GM06990 (cell line): ENCODE results near the gene TMEM187.

Source experiments
- DNase-seq: peaks from one replicate; pipeline ENCODE4 v3.0.0-alpha.2; 2011; ENCODE audit not compliant: insufficient read length; ENCODE audit errors: extremely low read depth
- H3K27me3 ChIP-seq: replicated peaks from 2 replicates; pipeline ENCODE4 v1.6.0; 2011; ENCODE audit warnings: low read length; ENCODE audit not compliant: control insufficient read depth, insufficient read depth
- H3K36me3 ChIP-seq: 2 replicates; pipeline ENCODE4 v1.5.1; 2011; ENCODE audit warnings: low read length; ENCODE audit not compliant: control insufficient read depth, insufficient read depth
- H3K4me3 ChIP-seq: replicated peaks from 2 replicates; pipeline ENCODE4 v1.5.1; 2011; ENCODE audit warnings: low read depth, mild to moderate bottlenecking, control low read depth, low read length
- TF ChIP-seq, protein P1 (sequence below): IDR thresholded peaks from 2 replicates; pipeline ENCODE4 v1.5.1; 2011; ENCODE audit warnings: low read length, control low read depth, mild to moderate bottlenecking, inconsistent platforms; ENCODE audit not compliant: insufficient read depth, poor library complexity, severe bottlenecking

Gene TMEM187

GRCh38 chrX:153950127-153950526, 22.4 kb upstream of the TMEM187 start:
- no peak for DNase-seq
- H3K36me3 ChIP-seq: peaks cover 29% of the 10 kb centered on the region
- TF ChIP-seq, protein P1, sequence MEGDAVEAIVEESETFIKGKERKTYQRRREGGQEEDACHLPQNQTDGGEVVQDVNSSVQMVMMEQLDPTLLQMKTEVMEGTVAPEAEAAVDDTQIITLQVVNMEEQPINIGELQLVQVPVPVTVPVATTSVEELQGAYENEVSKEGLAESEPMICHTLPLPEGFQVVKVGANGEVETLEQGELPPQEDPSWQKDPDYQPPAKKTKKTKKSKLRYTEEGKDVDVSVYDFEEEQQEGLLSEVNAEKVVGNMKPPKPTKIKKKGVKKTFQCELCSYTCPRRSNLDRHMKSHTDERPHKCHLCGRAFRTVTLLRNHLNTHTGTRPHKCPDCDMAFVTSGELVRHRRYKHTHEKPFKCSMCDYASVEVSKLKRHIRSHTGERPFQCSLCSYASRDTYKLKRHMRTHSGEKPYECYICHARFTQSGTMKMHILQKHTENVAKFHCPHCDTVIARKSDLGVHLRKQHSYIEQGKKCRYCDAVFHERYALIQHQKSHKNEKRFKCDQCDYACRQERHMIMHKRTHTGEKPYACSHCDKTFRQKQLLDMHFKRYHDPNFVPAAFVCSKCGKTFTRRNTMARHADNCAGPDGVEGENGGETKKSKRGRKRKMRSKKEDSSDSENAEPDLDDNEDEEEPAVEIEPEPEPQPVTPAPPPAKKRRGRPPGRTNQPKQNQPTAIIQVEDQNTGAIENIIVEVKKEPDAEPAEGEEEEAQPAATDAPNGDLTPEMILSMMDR: no peak

GRCh38 chrX:153951683-153952372, 20.7 kb upstream of the TMEM187 start:
- H3K36me3 ChIP-seq: peaks cover 40% of the 10 kb centered on the region
- no peak for DNase-seq
- H3K27me3 ChIP-seq: no peaks in the 10 kb centered on the region
- TF ChIP-seq, protein P1: no peak
- no peak overlapping the region for H3K4me3 ChIP-seq

More at GRCh38 chrX:153950127-153950526, 22.4 kb upstream of the TMEM187 start:
- Histone ChIP-seq H3K27me3 (no peaks in the 10 kb centered on the region), H3K4me3 (no peak overlapping the region)

GRCh38 chrX:153952373-153953026, 20.1 kb upstream of the TMEM187 start:
- Histone ChIP-seq H3K4me3 (no peak overlapping the region), H3K27me3 (no peaks in the 10 kb centered on the region), H3K36me3 (peaks cover 43% of the 10 kb centered on the region)
- TF ChIP-seq, protein P1: no peak
- DNase-seq: no peak

- H3K27me3 ChIP-seq: no peaks in the 10 kb centered on the region
- TF ChIP-seq, protein P1: peak; percentile 96
- no peak overlapping the region for H3K4me3 ChIP-seq
- peak; percentile 77 for DNase-seq
- H3K36me3 ChIP-seq: peaks cover 46% of the 10 kb centered on the region
These were observed 19.2 kb upstream of the TMEM187 start for GRCh38 chrX:153953342-153953830.

- no peak overlapping the region for H3K4me3 ChIP-seq
These were observed 18.5 kb upstream of the TMEM187 start for GRCh38 chrX:153953892-153954557.

More at GRCh38 chrX:153953892-153954557, 18.5 kb upstream of the TMEM187 start:
- no peak for DNase-seq
- Histone ChIP-seq H3K36me3 (peaks cover 47% of the 10 kb centered on the region), H3K27me3 (no peaks in the 10 kb centered on the region)
- TF ChIP-seq, protein P1: no peak
